GM21737 (cell line): ENCODE measurements around the gene MRPL20.
"Not testable (repeated sequence)": the region's sequence is repeated elsewhere in the genome, so short reads cannot be mapped to it uniquely, and the experiment has no call there.

Experiments used
- ATAC-seq: cut with Tn5 transposase; IDR thresholded peaks from one replicate; pipeline ENCODE4 v1.9.1; 2021; ENCODE audit warnings: mild to moderate bottlenecking, moderate library complexity; ENCODE audit not compliant: unreplicated experiment

The MRPL20 gene

GRCh38 chr1:1411626-1412025, 4.5 kb upstream of the MRPL20 start:
- no peak for ATAC-seq

GRCh38 chr1:1410238-1410637, 3.1 kb upstream of the MRPL20 start:
- ATAC-seq, result not testable (repeated sequence)

GRCh38 chr1:1407636-1408318, 684 bp upstream of the MRPL20 start:
- ATAC-seq, result peak; percentile 15

GRCh38 chr1:1406101-1406820, 832 bp downstream of the MRPL20 start:
- no peak for ATAC-seq

- ATAC-seq, result no peak
Measured at GRCh38 chr1:1403653-1404052, 3.4 kb downstream of the MRPL20 start.

- ATAC-seq, result not testable (repeated sequence)
Measured at GRCh38 chr1:1402901-1403392, 4.1 kb downstream of the MRPL20 start.

GRCh38 chr1:1402072-1402900, 4.8 kb downstream of the MRPL20 start:
- no peak for ATAC-seq

- no peak for ATAC-seq
Measured at GRCh38 chr1:1401457-1402010, 5.6 kb downstream of the MRPL20 start.

GRCh38 chr1:1400576-1401456, 6.3 kb downstream of the MRPL20 start:
- ATAC-seq, result no peak

GRCh38 chr1:1399872-1400575, 7.1 kb downstream of the MRPL20 start:
- ATAC-seq, result no peak

GRCh38 chr1:1399187-1399871, 7.8 kb downstream of the MRPL20 start, which contains the start of gene CCNL2:
TSS of gene CCNL2 (minus strand) at chr1:1399335. CDS start at chr1:1399306, 29 bp downstream.
- ATAC-seq, result peak; percentile 95

- ATAC-seq, result peak; percentile 16
Measured at GRCh38 chr1:1398677-1399186, 8.4 kb downstream of the MRPL20 start.

- no peak for ATAC-seq
Measured at GRCh38 chr1:1397839-1398523, 9.1 kb downstream of the MRPL20 start.

GRCh38 chr1:1395166-1395565, 11.9 kb downstream of the MRPL20 start:
- ATAC-seq, result no peak

GRCh38 chr1:1394116-1394515, 13.0 kb downstream of the MRPL20 start:
- ATAC-seq, result no peak

GRCh38 chr1:1393428-1393827, 13.7 kb downstream of the MRPL20 start:
- ATAC-seq, result no peak

- no peak for ATAC-seq
Measured at GRCh38 chr1:1393014-1393413, 14.1 kb downstream of the MRPL20 start.

GRCh38 chr1:1391225-1391624, 15.9 kb downstream of the MRPL20 start:
- ATAC-seq, result no peak
